ENCODE results near the gene SLFN12L. TPM values are rescaled to one million over a fixed set of nuclear protein-coding genes. Genes with fewer than 3 reads are reported as not detected.

SLFN12L gene
- total RNA-seq, 1 experiment from 2014 or later, result 2.7 TPM

DNA sequence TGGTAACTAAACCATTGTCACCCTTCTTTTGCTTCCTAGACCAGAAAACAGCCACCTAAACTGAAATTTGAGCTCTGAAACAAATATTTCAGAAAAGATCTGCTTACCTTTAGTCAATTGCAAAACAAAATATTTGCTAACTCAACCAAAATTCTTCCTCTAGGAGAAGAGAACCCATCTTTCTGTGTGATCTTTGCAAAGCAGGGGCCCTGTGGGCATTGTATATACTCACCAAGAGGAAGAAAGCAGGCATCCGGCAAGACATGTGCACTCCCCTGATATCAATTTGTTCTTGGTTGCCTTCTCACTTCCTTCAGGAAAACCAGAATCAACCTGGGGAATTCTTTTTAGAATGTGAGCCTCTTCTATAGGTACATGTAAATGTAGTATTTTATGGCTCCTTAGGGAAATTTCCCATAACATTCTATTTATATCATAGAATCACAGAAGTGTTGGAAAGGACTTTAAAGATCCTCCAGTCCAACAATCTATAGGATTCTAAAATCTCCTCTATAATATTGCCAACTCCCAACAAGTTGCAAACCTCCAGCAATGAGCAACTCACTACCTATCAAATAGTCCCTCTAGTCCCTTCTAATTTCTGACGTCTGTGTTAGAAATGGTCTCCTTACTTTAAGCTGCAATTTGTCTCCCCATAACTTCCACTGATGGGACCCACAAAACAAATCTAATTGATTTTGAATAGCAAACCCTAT lies 22.2 kb upstream of the SLFN12L start:
- Histone ChIP-seq H3K27ac (ENCODE audit: low read depth, low read length, poor library complexity, severe bottlenecking) (no peak overlapping the region), H3K4me1 (ENCODE audit: insufficient read depth, low read length, poor library complexity, severe bottlenecking) (no peaks in the 10 kb centered on the region), H3K4me3 (ENCODE audit: low read depth, low read length, poor library complexity, severe bottlenecking) (no peak overlapping the region), H3K9me3 (ENCODE audit: low read depth, low read length, poor library complexity, severe bottlenecking) (no peaks in the 10 kb centered on the region), H3K36me3 (ENCODE audit: insufficient read depth, low read length, poor library complexity, severe bottlenecking) (no peaks in the 10 kb centered on the region), H3K27me3 (replicated peaks; ENCODE audit: insufficient read depth, low read depth, low read length, poor library complexity) (no peaks in the 10 kb centered on the region)
- no peak for DNase-seq (ENCODE audit: low spot score)
- intact Hi-C loops (cut with micrococcal nuclease; ENCODE audit: unreplicated experiment), result no loop called here
- CTCF ChIA-PET, result no interaction called here
- POLR2A ChIA-PET (ENCODE audit: low non-redundant PET), result no interaction called here
- TF ChIP-seq EZH2 (IDR thresholded peaks at IDR 0.05; ENCODE audit: borderline replicate concordance, low read depth, low read length, poor library complexity, severe bottlenecking), result no peak
- TF ChIP-seq, protein P1, sequence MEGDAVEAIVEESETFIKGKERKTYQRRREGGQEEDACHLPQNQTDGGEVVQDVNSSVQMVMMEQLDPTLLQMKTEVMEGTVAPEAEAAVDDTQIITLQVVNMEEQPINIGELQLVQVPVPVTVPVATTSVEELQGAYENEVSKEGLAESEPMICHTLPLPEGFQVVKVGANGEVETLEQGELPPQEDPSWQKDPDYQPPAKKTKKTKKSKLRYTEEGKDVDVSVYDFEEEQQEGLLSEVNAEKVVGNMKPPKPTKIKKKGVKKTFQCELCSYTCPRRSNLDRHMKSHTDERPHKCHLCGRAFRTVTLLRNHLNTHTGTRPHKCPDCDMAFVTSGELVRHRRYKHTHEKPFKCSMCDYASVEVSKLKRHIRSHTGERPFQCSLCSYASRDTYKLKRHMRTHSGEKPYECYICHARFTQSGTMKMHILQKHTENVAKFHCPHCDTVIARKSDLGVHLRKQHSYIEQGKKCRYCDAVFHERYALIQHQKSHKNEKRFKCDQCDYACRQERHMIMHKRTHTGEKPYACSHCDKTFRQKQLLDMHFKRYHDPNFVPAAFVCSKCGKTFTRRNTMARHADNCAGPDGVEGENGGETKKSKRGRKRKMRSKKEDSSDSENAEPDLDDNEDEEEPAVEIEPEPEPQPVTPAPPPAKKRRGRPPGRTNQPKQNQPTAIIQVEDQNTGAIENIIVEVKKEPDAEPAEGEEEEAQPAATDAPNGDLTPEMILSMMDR (conservative IDR thresholded peaks at IDR 0.05; ENCODE audit: low read depth, low read length), result no peak
- no TSS peak for BruUV-seq (replicated peaks)

- Histone ChIP-seq H3K9me3 (ENCODE audit: low read depth, low read length, poor library complexity, severe bottlenecking) (no peaks in the 10 kb centered on the region), H3K4me1 (ENCODE audit: insufficient read depth, low read length, poor library complexity, severe bottlenecking) (no peaks in the 10 kb centered on the region), H3K27ac (ENCODE audit: low read depth, low read length, poor library complexity, severe bottlenecking) (no peak overlapping the region), H3K4me3 (ENCODE audit: low read depth, low read length, poor library complexity, severe bottlenecking) (no peak overlapping the region), H3K27me3 (replicated peaks; ENCODE audit: insufficient read depth, low read depth, low read length, poor library complexity) (no peaks in the 10 kb centered on the region), H3K36me3 (ENCODE audit: insufficient read depth, low read length, poor library complexity, severe bottlenecking) (no peaks in the 10 kb centered on the region)
- intact Hi-C loops (cut with micrococcal nuclease; ENCODE audit: unreplicated experiment), result no loop called here
- no TSS peak for BruUV-seq (replicated peaks)
- ChIA-PET POLR2A (ENCODE audit: low non-redundant PET) (no interaction called here), CTCF (no interaction called here)
- no peak for DNase-seq (ENCODE audit: low spot score)
- TF ChIP-seq, protein P1 (conservative IDR thresholded peaks at IDR 0.05; ENCODE audit: low read depth, low read length), result no peak
- no peak for TF ChIP-seq EZH2 (IDR thresholded peaks at IDR 0.05; ENCODE audit: borderline replicate concordance, low read depth, low read length, poor library complexity, severe bottlenecking)
These were observed 19.9 kb upstream of the SLFN12L start for GRCh38 chr17:35557353-35557752.

GRCh38 chr17:35555691-35556090 lies 18.2 kb upstream of the SLFN12L start:
- ChIA-PET CTCF (interaction anchor here (0.7 kb wide), 1 partner anchor 39 kb away, joined by 5 read pairs; no protein-coding TSS in a partner anchor), POLR2A (ENCODE audit: low non-redundant PET) (no interaction called here)
- no TSS peak for BruUV-seq (replicated peaks)
- no peak overlapping the region for H3K4me3 ChIP-seq (ENCODE audit: low read depth, low read length, poor library complexity, severe bottlenecking)
- TF ChIP-seq, protein P1 (conservative IDR thresholded peaks at IDR 0.05; ENCODE audit: low read depth, low read length), result peak; percentile 17; the same call in 1 of the 2 replicates
- TF ChIP-seq EZH2 (IDR thresholded peaks at IDR 0.05; ENCODE audit: borderline replicate concordance, low read depth, low read length, poor library complexity, severe bottlenecking), result no peak
- intact Hi-C loops (cut with micrococcal nuclease; ENCODE audit: unreplicated experiment), result no loop called here
- H3K9me3 ChIP-seq (ENCODE audit: low read depth, low read length, poor library complexity, severe bottlenecking), result no peaks in the 10 kb centered on the region
- no peak overlapping the region for H3K27ac ChIP-seq (ENCODE audit: low read depth, low read length, poor library complexity, severe bottlenecking)
- no peaks in the 10 kb centered on the region for H3K36me3 ChIP-seq (ENCODE audit: insufficient read depth, low read length, poor library complexity, severe bottlenecking)
- no peak for DNase-seq (ENCODE audit: low spot score)
- H3K27me3 ChIP-seq (replicated peaks; ENCODE audit: insufficient read depth, low read depth, low read length, poor library complexity), result no peaks in the 10 kb centered on the region
- no peaks in the 10 kb centered on the region for H3K4me1 ChIP-seq (ENCODE audit: insufficient read depth, low read length, poor library complexity, severe bottlenecking)
